H1 (cell line): ENCODE results near the gene CORIN. TPM values are rescaled to one million over a fixed set of nuclear protein-coding genes. Genes with fewer than 3 reads are reported as not detected.

Source experiments
- CTCF ChIA-PET: fragments of 300-600 bp; sonication (Branson Sonifier 250); formaldehyde crosslinking; loops from one replicate; lab custom pipeline; 2021; ENCODE audit not compliant: partially characterized antibody; lab: Charles Lee
- POLR2A ChIA-PET: fragments of 300-600 bp; sonication (Branson Sonifier 250); formaldehyde crosslinking; loops from one replicate; lab custom pipeline; 2021; ENCODE audit warnings: inconsistent platforms; ENCODE audit not compliant: partially characterized antibody; lab: Charles Lee
- DNase-seq, 2 experiments: peaks; one replicate each; pipeline versions ENCODE4 v3.0.0 to v3.0.0-alpha.2; 2010 to 2022; ENCODE audit warnings: low spot score in 2 of 2, low read depth in 1 of 2, mixed read lengths in 1 of 2
- FAIRE-seq: peaks from 2 replicates; lab custom pipeline; 2011; peaks lifted over from hg19 to GRCh38; lab: Jason Lieb, UNC
- H2AFZ ChIP-seq: 2 replicates; pipeline ENCODE4 v1.8.1; 2012; ENCODE audit warnings: low read length, inconsistent platforms
- H2AK5ac ChIP-seq: 2 replicates; pipeline ENCODE4 v1.6.1; 2013; ENCODE audit warnings: low read depth, low read length
- H2BK120ac ChIP-seq: replicated peaks from 2 replicates; pipeline ENCODE3; 2013; ENCODE audit warnings: low read depth, low read length, inconsistent platforms
- H2BK12ac ChIP-seq: 2 replicates; pipeline ENCODE4 v1.6.1; 2013; ENCODE audit warnings: low read depth, low read length
- H2BK15ac ChIP-seq: 2 replicates; pipeline ENCODE4 v1.6.1; 2013; ENCODE audit warnings: low read length
- H2BK20ac ChIP-seq: 2 replicates; pipeline ENCODE4 v1.6.1; 2013; ENCODE audit warnings: low read length
- H2BK5ac ChIP-seq: 2 replicates; pipeline ENCODE4 v1.6.1; 2013; ENCODE audit warnings: low read depth, low read length
- H3K14ac ChIP-seq: 2 replicates; pipeline ENCODE4 v1.6.1; 2013; ENCODE audit warnings: inconsistent platforms; ENCODE audit not compliant: insufficient read length
- H3K18ac ChIP-seq: 2 replicates; pipeline ENCODE4 v1.6.1; 2013; ENCODE audit warnings: low read length; ENCODE audit errors: extremely low read depth
- H3K23ac ChIP-seq: 2 replicates; pipeline ENCODE4 v1.6.1; 2013; ENCODE audit warnings: inconsistent platforms; ENCODE audit not compliant: insufficient read length
- H3K23me2 ChIP-seq: 2 replicates; pipeline ENCODE4 v1.6.1; 2013; ENCODE audit warnings: low read depth, low read length
- H3K27ac ChIP-seq: 2 replicates; pipeline ENCODE4 v1.6.1; 2011; ENCODE audit warnings: low read depth, low read length, inconsistent platforms
- H3K27me3 ChIP-seq, 4 experiments: replicated peaks in 1 of 4; 1 replicate in 1 of 4; 2 replicates in 3 of 4; pipeline versions ENCODE4 v1.6.1 to v1.8.1; 2011 to 2013; ENCODE audit warnings: low read length in 3 of 4, mild to moderate bottlenecking in 3 of 4, inconsistent platforms in 2 of 4, mixed read lengths in 2 of 4, moderate library complexity in 1 of 4; ENCODE audit not compliant: control insufficient read depth in 3 of 4, insufficient read depth in 3 of 4; ENCODE audit errors: extremely low read depth in 1 of 4
- H3K36me3 ChIP-seq, 4 experiments: 2 replicates each; pipeline versions ENCODE4 v1.6.1 to v1.8.1; 2011 to 2013; ENCODE audit warnings: mild to moderate bottlenecking in 4 of 4, low read length in 3 of 4, moderate library complexity in 2 of 4, control low read depth in 1 of 4, inconsistent platforms in 1 of 4; ENCODE audit not compliant: insufficient read depth in 4 of 4, control insufficient read depth in 2 of 4
- H3K4ac ChIP-seq: replicated peaks from 2 replicates; pipeline ENCODE3; 2013; ENCODE audit warnings: low read length, low read depth, mixed read lengths, inconsistent platforms; ENCODE audit not compliant: insufficient read length
- H3K4me1 ChIP-seq, 4 experiments: replicated peaks in 1 of 4; 1 replicate in 1 of 4; 2 replicates in 3 of 4; pipeline versions ENCODE4 v1.6.1 to v1.8.1; 2011 to 2013; ENCODE audit warnings: low read length in 3 of 4, inconsistent platforms in 2 of 4, mixed read lengths in 1 of 4; ENCODE audit not compliant: insufficient read depth in 4 of 4, control insufficient read depth in 3 of 4
- H3K4me2 ChIP-seq, 2 experiments: 2 replicates each; pipeline versions ENCODE4 v1.6.1 to v1.8.1; 2011 to 2013; ENCODE audit warnings: low read depth in 2 of 2, low read length in 2 of 2, control low read depth in 1 of 2, inconsistent platforms in 1 of 2, mild to moderate bottlenecking in 1 of 2; ENCODE audit not compliant: insufficient read depth in 1 of 2
- H3K4me3 ChIP-seq, 4 experiments: fragments of 200-600, 300-600 bp in 1 of 4; sonication (generic), shearing (Covaris generic), sonication (Bioruptor Twin) in 1 of 4; 2 replicates each; pipeline versions ENCODE4 v1.5.1 to v1.8.1; 2011 to 2016; ENCODE audit warnings: low read length in 4 of 4, low read depth in 3 of 4, control low read depth in 2 of 4, inconsistent platforms in 2 of 4, mild to moderate bottlenecking in 2 of 4, mixed read lengths in 1 of 4, moderate library complexity in 1 of 4; ENCODE audit not compliant: insufficient read depth in 2 of 4; ENCODE audit errors: extremely low read depth in 1 of 4
- H3K56ac ChIP-seq: replicated peaks from 2 replicates; pipeline ENCODE3; 2013; ENCODE audit warnings: low read depth, mild to moderate bottlenecking, mixed read lengths, low read length, inconsistent platforms; ENCODE audit not compliant: insufficient read length
- H3K79me1 ChIP-seq: 2 replicates; pipeline ENCODE4 v1.6.1; 2013; ENCODE audit warnings: low read depth, low read length, control low read depth
- H3K79me2 ChIP-seq, 2 experiments: 2 replicates each; pipeline versions ENCODE4 v1.6.1 to v1.8.1; 2012 to 2013; ENCODE audit warnings: low read length in 2 of 2, mild to moderate bottlenecking in 2 of 2, inconsistent platforms in 1 of 2; ENCODE audit not compliant: insufficient read depth in 2 of 2, control insufficient read depth in 1 of 2
- H3K9ac ChIP-seq, 4 experiments: replicated peaks in 1 of 4; 1 replicate in 1 of 4; 2 replicates in 3 of 4; pipeline versions ENCODE4 v1.6.1 to v1.8.1; 2011 to 2013; ENCODE audit warnings: low read depth in 3 of 4, low read length in 3 of 4, control low read depth in 2 of 4, mild to moderate bottlenecking in 2 of 4, moderate library complexity in 2 of 4, inconsistent platforms in 1 of 4; ENCODE audit errors: extremely low read depth in 1 of 4
- H3K9me3 ChIP-seq, 2 experiments: 2 replicates each; pipeline versions ENCODE4 v1.6.1 to v1.8.1; 2012 to 2013; ENCODE audit warnings: mild to moderate bottlenecking in 2 of 2, moderate library complexity in 2 of 2, control low read depth in 1 of 2, inconsistent platforms in 1 of 2, low read depth in 1 of 2, low read length in 1 of 2, mixed read lengths in 1 of 2; ENCODE audit not compliant: insufficient read depth in 2 of 2
- H4K20me1 ChIP-seq, 2 experiments: replicated peaks in 1 of 2; 2 replicates each; pipeline versions ENCODE3 to v1.8.1; 2011 to 2013; ENCODE audit warnings: inconsistent platforms in 2 of 2, low read length in 2 of 2, mild to moderate bottlenecking in 1 of 2; ENCODE audit not compliant: insufficient read depth in 2 of 2, control insufficient read depth in 1 of 2
- H4K5ac ChIP-seq: 2 replicates; pipeline ENCODE4 v1.6.1; 2013; ENCODE audit warnings: low read length, low read depth, mixed read lengths, inconsistent platforms; ENCODE audit not compliant: insufficient read length
- H4K8ac ChIP-seq: 2 replicates; pipeline ENCODE4 v1.8.0; 2013; ENCODE audit warnings: mild to moderate bottlenecking, moderate library complexity, low read length, inconsistent platforms; ENCODE audit not compliant: insufficient read depth; ENCODE audit errors: extremely low read depth
- H4K91ac ChIP-seq: replicated peaks from 2 replicates; pipeline ENCODE3; 2013; ENCODE audit warnings: low read length, mixed read lengths, inconsistent platforms; ENCODE audit not compliant: insufficient read length
- BACH1 ChIP-seq: IDR thresholded peaks from 2 replicates; pipeline ENCODE4 v1.6.1; 2012; ENCODE audit warnings: low read length, improper control_type of control experiment
- RAD21 ChIP-seq, 2 experiments: IDR thresholded peaks in 1 of 2; conservative IDR thresholded peaks in 1 of 2; 2 replicates each; pipeline ENCODE4 v1.6.1; 2011; ENCODE audit warnings: low read depth in 2 of 2, low read length in 2 of 2, improper control_type of control experiment in 1 of 2, inconsistent platforms in 1 of 2, mild to moderate bottlenecking in 1 of 2, moderate library complexity in 1 of 2
- RBBP5 ChIP-seq: IDR thresholded peaks from 2 replicates; pipeline ENCODE4 v1.7.1; 2012; ENCODE audit warnings: low read depth, mild to moderate bottlenecking, inconsistent platforms, low read length, moderate library complexity, borderline replicate concordance
- SIN3A ChIP-seq, 2 experiments: IDR thresholded peaks in 1 of 2; conservative IDR thresholded peaks in 1 of 2; 2 replicates each; pipeline ENCODE4 v1.6.1; 2011 to 2012; ENCODE audit warnings: low read length in 2 of 2, improper control_type of control experiment in 1 of 2, low read depth in 1 of 2, mild to moderate bottlenecking in 1 of 2
- SIX5 ChIP-seq: IDR thresholded peaks from 2 replicates; pipeline ENCODE4 v1.6.1; 2011; ENCODE audit warnings: mild to moderate bottlenecking, low read depth, low read length
- SP2 ChIP-seq: IDR thresholded peaks from 2 replicates; pipeline ENCODE4 v1.6.1; 2012; ENCODE audit warnings: mild to moderate bottlenecking, low read length, inconsistent platforms
- SRF ChIP-seq: IDR thresholded peaks from 2 replicates; pipeline ENCODE4 v1.6.1; 2011; ENCODE audit warnings: mild to moderate bottlenecking, low read depth, low read length, moderate library complexity
- WGBS, 2 experiments: shearing (Covaris generic) in 1 of 2; methylation state at CpG; one replicate each; pipeline versions ENCODE4 v1.1.6 to v1.1.7; 2013 to 2015; ENCODE audit warnings: low lambda C conversion rate in 2 of 2, mixed read lengths in 2 of 2, inconsistent platforms in 1 of 2, low coverage in 1 of 2, missing lambda C conversion rate in 1 of 2; ENCODE audit not compliant: insufficient replicate concordance in 2 of 2, insufficient coverage in 1 of 2, insufficient read length in 1 of 2; ENCODE audit errors: extremely low coverage in 1 of 2, missing lambda C conversion rate in 1 of 2; 5-methylcytosine and 5-hydroxymethylcytosine counted together
- polyA plus RNA-seq, 7 experiments: library from polyadenylated mRNA; depleted of rRNA in 3 of 7; stranded (reverse) in 5 of 7; unstranded in 2 of 7; fragments of >200 nt in 5 of 7; fragments of 200-250 nt in 2 of 7; gene quantifications; 1 replicate in 5 of 7; 2 replicates in 1 of 7; 4 replicates in 1 of 7; pipeline versions ENCODE4 v1.2.1 to v1.2.3, GENCODE V29; 2011 to 2013; ENCODE audit warnings: missing spikeins in 2 of 7, mixed read lengths in 2 of 7
- total RNA-seq: library from RNA; stranded (reverse); fragmentation: NEBNext Ultra II Directional; extraction: Animal tissue kit (Norgen Biotek cat#: 25700); gene quantifications from 2 replicates; pipeline ENCODE4 v1.2.1, GENCODE V29; 2021
- TF ChIP-seq, protein P1 (sequence below): IDR thresholded peaks from 2 replicates; pipeline ENCODE4 v1.6.1; 2012; ENCODE audit warnings: inconsistent platforms
- TF ChIP-seq, protein P2 (sequence below), 3 experiments: IDR thresholded peaks; 1 replicate in 2 of 3; 2 replicates in 1 of 3; pipeline versions ENCODE4 v1.5.1 to v1.6.1; 2011; ENCODE audit warnings: low read length in 3 of 3, mild to moderate bottlenecking in 3 of 3, inconsistent platforms in 2 of 3, low read depth in 1 of 3, moderate library complexity in 1 of 3; ENCODE audit not compliant: insufficient read depth in 1 of 3; ENCODE audit errors: control extremely low read depth in 1 of 3

Gene CORIN
- total and polyA plus RNA-seq, 2 of the 8 experiments (the other 6 are each of a cell fraction or from before 2014, with no cell fraction given), result 0.09 to 0.32 TPM

DNA sequence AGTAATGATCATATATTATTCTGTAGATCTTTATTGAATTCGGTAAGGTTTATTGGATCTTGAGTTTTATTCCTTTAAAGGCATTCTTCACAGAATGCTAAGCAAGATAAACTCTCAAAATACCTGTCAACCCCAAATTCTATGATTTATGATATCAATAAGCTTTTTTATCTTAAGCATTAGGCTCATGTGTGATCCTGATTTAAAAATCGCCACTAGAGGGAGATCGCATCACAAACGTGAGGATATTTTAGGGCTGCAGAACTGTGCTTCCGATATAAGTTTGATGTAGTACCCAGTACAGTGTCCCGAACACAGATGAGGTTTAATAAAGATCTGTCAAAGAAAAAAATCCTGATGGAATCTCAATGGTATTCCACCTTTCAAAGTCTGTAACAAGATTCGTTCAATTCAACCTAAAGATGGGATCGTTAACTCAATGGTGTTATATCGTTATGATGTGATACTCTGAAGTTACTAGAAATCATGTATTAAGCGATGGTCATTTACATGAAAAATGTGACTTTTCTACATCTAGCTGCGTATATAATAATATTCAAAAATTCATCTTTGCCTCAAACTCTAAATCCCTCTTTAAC lies 169.0 kb downstream of the CORIN start:
- DNase-seq (no peak), FAIRE-seq (peak; percentile 62)
- H2BK20ac ChIP-seq, result no peak overlapping the region
- H3K9me3 ChIP-seq, result no peaks in the 10 kb centered on the region
- no peaks in the 10 kb centered on the region for H3K4me1 ChIP-seq
- WGBS, 2 experiments, result 53% methylated on average over 11 of the region's 11 CpGs; no CpG with 5 or more reads in 1 of the 2 experiments
- no peak overlapping the region for H2BK12ac ChIP-seq
- no peak overlapping the region for H2AK5ac ChIP-seq
- no peak overlapping the region for H4K91ac ChIP-seq
- H2BK15ac ChIP-seq, result no peak overlapping the region
- H3K23ac ChIP-seq, result no peak overlapping the region
- no peaks in the 10 kb centered on the region for H3K79me1 ChIP-seq
- ChIA-PET POLR2A (no interaction called here), CTCF (interaction anchor here (0.6 to 5.0 kb wide), 18 partner anchors 11 to 407 kb away, joined by 3 to 19 read pairs (median 4); partner anchors contain the start of gene CORIN)
- no peak overlapping the region for H3K14ac ChIP-seq
- H2AFZ ChIP-seq, result no peak overlapping the region
- H3K36me3 ChIP-seq, result no peaks in the 10 kb centered on the region
- no peaks in the 10 kb centered on the region for H3K27me3 ChIP-seq
- no peak overlapping the region for H3K18ac ChIP-seq
- no peak overlapping the region for H2BK120ac ChIP-seq
- no peak overlapping the region for H3K4me3 ChIP-seq
- no peaks in the 10 kb centered on the region for H3K23me2 ChIP-seq
- no peak overlapping the region for H4K5ac ChIP-seq
- no peak overlapping the region for H3K56ac ChIP-seq
- H3K4ac ChIP-seq, result no peak overlapping the region
- no peak overlapping the region for H4K8ac ChIP-seq
- H3K79me2 ChIP-seq, result no peaks in the 10 kb centered on the region
- H3K4me2 ChIP-seq, result no peak overlapping the region
- no peak overlapping the region for H3K27ac ChIP-seq
- no peaks in the 10 kb centered on the region for H4K20me1 ChIP-seq
- H3K9ac ChIP-seq, result no peak overlapping the region
- no peak overlapping the region for H2BK5ac ChIP-seq
- no peak for TF ChIP-seq SIX5
- TF ChIP-seq, protein P1, sequence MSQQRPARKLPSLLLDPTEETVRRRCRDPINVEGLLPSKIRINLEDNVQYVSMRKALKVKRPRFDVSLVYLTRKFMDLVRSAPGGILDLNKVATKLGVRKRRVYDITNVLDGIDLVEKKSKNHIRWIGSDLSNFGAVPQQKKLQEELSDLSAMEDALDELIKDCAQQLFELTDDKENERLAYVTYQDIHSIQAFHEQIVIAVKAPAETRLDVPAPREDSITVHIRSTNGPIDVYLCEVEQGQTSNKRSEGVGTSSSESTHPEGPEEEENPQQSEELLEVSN, result no peak
- peak; percentile 53 to 63 for TF ChIP-seq RAD21 (IDR thresholded peaks at IDR 0.05 in 1 of 2, conservative IDR thresholded peaks at IDR 0.05 in 1 of 2; ENCODE audit: low read depth in 2 of 2, low read length in 2 of 2)
- no peak for TF ChIP-seq SRF
- TF ChIP-seq SP2, result no peak
- no peak for TF ChIP-seq RBBP5
- no peak for TF ChIP-seq SIN3A (conservative IDR thresholded peaks at IDR 0.05 in 1 of 2, IDR thresholded peaks at IDR 0.05 in 1 of 2; ENCODE audit: low read depth in 1 of 2, low read length in 2 of 2)
- TF ChIP-seq BACH1, result no peak
- TF ChIP-seq, protein P2, sequence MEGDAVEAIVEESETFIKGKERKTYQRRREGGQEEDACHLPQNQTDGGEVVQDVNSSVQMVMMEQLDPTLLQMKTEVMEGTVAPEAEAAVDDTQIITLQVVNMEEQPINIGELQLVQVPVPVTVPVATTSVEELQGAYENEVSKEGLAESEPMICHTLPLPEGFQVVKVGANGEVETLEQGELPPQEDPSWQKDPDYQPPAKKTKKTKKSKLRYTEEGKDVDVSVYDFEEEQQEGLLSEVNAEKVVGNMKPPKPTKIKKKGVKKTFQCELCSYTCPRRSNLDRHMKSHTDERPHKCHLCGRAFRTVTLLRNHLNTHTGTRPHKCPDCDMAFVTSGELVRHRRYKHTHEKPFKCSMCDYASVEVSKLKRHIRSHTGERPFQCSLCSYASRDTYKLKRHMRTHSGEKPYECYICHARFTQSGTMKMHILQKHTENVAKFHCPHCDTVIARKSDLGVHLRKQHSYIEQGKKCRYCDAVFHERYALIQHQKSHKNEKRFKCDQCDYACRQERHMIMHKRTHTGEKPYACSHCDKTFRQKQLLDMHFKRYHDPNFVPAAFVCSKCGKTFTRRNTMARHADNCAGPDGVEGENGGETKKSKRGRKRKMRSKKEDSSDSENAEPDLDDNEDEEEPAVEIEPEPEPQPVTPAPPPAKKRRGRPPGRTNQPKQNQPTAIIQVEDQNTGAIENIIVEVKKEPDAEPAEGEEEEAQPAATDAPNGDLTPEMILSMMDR (IDR thresholded peaks at IDR 0.05; ENCODE audit: control extremely low read depth in 1 of 3, insufficient read depth in 1 of 3, low read depth in 1 of 3, low read length in 3 of 3), result peak in 2 of 3 experiments; percentile 40 to 48; a peak in 3 of 4 replicates
